ENCODE data around the gene B4GALT7.

The B4GALT7 gene

GRCh38 chr5:177557041-177557647, 42.8 kb upstream of the B4GALT7 start:
- no peak for TF ChIP-seq CTCF (IDR thresholded peaks at IDR 0.05)

GRCh38 chr5:177557796-177558195, 42.1 kb upstream of the B4GALT7 start:
- TF ChIP-seq CTCF (IDR thresholded peaks at IDR 0.05): no peak

GRCh38 chr5:177565046-177565445, 34.9 kb upstream of the B4GALT7 start:
- TF ChIP-seq CTCF (IDR thresholded peaks at IDR 0.05): no peak

GRCh38 chr5:177568326-177568725, 31.6 kb upstream of the B4GALT7 start:
- TF ChIP-seq CTCF (IDR thresholded peaks at IDR 0.05): no peak

GRCh38 chr5:177569894-177570293, 30.0 kb upstream of the B4GALT7 start:
- no peak for TF ChIP-seq CTCF (IDR thresholded peaks at IDR 0.05)

- TF ChIP-seq CTCF (IDR thresholded peaks at IDR 0.05): no peak
Observed at GRCh38 chr5:177575488-177575887, 24.4 kb upstream of the B4GALT7 start.

GRCh38 chr5:177576169-177576568, 23.8 kb upstream of the B4GALT7 start:
- no peak for TF ChIP-seq CTCF (IDR thresholded peaks at IDR 0.05)

- no peak for TF ChIP-seq CTCF (IDR thresholded peaks at IDR 0.05)
Observed at GRCh38 chr5:177578316-177578715, 21.6 kb upstream of the B4GALT7 start.
